Tracheal epithelial cell (primary cell): ENCODE data around the gene DNAJC4. TPM values are rescaled to one million over a fixed set of nuclear protein-coding genes. Genes with fewer than 3 reads are reported as not detected.

Experiments
- total RNA-seq: library from RNA; depleted of rRNA; stranded (reverse); fragments of >200 nt; gene quantifications from 2 replicates; pipeline ENCODE4 v1.2.1, GENCODE V29; 2014

Gene DNAJC4, protein sequence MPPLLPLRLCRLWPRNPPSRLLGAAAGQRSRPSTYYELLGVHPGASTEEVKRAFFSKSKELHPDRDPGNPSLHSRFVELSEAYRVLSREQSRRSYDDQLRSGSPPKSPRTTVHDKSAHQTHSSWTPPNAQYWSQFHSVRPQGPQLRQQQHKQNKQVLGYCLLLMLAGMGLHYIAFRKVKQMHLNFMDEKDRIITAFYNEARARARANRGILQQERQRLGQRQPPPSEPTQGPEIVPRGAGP
- total RNA-seq = 4.1 and 7.0 TPM in 2 replicates

DNA sequence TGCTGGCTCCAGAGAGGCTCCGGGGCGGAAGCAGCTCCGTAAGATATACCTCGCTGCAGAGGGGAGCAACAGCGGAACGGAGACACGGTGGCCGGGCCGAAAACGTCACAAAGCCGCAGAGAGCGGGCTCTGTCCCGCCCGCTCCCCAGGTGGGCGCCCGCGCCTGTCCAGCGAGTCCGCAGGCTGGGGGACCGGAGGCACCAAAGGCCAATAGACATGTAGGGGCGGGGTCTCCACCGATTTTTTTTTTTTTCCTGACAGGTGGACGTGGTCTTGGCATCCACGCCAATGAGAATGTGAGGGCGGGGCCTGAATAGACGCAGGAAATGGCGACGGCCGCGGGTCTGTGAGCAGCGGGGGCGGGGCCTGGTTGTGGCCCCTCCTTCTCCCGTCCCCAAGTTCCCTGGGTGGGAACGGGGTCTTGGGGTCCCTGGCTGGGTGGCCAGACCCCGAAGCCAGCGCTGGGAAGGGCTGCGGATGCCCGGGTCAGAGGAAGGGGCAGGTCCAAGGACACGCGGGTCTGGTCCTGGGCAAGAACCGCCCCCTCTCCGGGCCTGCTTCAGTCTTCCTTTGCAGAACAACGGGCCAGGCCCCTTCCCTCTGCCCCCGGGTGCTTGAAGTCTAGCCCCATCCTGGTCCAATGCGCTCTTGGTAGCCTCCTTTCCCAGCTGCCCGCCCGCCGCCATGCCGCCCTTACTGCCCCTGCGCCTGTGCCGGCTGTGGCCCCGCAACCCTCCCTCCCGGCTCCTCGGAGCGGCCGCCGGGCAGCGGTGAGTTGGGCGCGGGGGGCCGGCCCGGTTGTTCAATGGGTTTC lies at the start of gene DNAJC4:
DNAJC4 (plus strand) TSS at position 378 of the 814 bp plus-strand sequence; CDS start at position 685, 307 bp downstream.

DNA sequence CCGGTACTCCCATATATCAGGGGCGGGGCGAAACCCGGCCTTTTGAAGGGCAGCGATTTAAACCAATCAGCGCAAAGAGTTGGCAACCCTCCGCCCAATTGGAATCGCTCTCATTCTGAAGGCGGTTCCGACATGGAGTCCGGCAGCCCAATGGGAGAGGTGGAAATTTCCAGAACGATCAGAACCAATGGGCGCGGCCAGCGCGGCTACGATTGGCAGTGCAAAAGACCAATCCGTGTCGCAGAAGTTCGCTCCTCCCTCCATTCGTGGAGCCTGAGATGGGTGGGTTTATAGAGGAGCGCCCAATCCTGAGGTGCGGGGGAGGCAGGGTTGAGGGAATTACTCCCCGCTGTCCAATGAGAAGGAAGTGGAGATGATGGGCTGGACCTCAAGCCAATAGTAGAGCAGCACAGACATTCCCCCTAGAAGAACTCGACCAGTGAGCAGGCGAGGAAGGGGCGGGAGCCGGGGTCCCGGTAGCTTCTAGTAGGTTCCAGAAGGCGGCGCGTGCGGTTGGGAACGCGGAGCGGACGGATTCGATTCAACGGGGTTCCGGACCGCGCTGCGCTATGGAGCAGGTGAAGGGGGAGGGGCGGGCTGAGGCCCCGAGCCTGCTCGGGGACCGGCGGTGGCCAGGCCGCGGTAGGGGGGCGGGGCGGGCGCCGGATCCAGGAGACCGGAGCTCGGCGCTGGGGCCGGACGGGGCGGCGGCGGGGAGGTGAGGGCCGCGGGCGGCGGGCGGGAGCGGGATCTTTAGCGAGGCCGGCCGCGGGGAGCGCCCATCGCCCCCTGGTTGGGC lies 44.5 kb upstream of the DNAJC4 start, which contains the start of gene STIP1:
STIP1 (plus strand) TSS at position 479 of the 799 bp plus-strand sequence; CDS start at position 570, 91 bp downstream.

DNA sequence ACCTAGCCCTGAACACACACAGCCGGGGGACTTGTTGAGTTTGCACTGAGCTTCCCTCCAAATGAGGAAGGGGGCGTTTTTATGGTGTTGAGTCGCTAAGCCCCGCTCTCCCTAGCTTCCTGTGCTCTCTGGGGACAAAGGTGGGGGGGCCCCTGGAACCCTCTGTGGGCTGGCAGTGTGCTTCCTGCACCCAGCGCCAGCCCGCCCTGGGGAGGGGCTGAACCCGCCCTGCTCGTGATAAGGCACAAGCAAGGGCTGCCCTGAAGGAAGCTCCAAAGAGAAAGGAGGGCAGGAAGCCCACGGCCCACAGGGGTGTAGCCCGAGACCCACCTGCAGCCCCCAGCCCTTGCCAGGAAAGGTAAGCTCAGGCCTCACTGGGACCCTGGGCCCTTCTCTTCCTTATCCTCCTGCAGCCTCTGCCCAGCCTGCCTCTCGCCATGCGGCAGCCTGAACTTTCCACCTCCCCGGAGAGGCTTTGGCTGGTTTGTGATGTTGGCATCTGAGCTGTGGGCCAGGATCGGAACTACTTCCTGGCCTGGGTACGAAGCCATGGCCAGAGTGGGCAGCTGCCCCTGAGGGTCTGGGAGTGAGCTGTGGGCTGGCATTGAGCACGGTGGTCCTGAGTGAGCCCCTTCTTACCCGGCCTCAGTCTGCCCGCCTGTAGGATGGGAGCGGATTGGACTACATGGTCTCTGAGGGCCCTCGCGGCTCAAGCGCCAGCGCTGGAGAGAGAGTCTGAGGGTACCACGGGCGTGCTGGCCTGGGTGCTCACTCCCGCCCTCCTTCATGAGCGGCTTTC lies 23.7 kb upstream of the DNAJC4 start, which contains the start of gene FERMT3:
FERMT3 (plus strand) TSS at position 265 of the 799 bp plus-strand sequence. CDS start 644 bp downstream, outside the sequence.

DNA sequence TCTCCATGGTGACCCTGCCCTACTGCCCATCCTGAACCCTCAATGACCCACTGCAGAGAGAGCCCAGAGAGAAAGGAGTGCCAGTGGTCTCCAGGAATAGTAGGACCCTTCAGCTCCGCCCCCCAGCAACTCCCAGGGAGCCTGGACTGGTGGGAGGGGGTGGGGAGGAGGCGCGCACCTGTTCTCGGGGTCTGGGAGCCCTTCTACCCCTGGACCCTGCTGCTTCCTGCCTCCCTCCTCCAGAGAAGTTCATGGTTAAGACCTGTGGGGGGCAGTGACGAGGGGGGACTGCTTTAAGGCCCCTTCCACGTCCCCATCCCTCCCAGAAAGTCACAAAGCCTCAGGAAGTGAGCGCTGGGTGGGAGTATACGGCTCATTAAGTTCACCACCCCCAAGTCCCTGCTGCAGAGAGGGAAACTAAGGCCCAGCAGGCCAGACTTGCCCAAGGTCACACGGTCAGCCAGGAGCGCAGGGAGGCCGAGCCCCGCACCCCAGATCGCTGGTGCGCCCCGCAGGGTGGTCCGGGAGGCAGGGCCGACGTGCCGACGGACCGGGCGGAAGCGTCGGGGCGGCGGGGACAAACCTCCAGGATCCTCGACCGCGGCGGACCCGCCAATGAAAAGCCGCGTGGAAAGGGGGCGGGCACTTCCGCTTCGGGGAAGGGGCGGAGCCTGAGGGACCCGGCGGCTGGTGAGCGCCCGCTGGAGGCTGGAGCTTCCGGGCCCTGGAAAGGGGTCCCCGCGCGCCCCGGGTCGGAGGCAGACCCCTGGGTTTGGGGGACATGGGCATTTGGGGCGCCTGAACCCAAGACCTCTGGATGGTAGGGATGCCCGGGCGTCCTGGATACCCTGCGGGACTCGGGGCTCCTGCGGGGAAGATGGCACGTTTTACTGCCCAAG lies 4.5 kb upstream of the DNAJC4 start, which contains the start of the genes NUDT22 and TRPT1:
NUDT22 (plus strand) TSS at position 667 of the 899 bp plus-strand sequence. CDS start 379 bp downstream, outside the sequence.
TRPT1 (minus strand) TSS at position 579 of the 899 bp plus-strand sequence; CDS start at position 253, 326 bp downstream.

DNA sequence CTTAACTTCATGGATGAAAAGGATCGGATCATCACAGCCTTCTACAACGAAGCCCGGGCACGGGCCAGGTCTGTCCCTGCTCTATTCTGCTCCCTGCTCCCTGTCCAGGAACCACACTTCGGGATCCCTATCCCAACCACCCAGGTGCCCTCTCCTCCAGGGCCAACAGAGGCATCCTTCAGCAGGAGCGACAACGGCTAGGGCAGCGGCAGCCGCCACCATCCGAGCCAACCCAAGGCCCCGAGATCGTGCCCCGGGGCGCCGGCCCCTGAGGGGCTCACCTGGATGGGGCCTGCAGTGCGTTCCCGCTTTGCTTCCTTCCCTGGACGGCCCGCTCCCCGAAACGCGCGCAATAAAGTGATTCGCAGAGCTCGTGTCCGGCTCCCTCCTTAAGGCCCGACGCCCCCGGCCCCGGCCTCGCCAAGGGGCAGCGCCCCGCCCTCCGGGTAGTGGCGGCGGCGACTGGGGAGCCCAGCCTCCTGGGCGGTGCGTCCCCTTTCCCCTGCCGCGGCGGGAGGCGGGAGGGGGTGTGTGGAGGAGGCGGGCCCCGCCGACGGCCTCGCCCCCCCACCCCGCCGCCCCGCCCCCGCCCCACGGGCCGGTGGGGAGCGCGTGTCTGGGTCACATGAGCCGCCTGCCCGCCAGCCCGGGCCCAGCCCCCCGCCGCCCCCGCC lies 3.7 kb downstream of the DNAJC4 start, which contains the start of gene VEGFB:
VEGFB (plus strand) TSS at position 672 of the 674 bp plus-strand sequence. CDS start 250 bp downstream, outside the sequence.

DNA sequence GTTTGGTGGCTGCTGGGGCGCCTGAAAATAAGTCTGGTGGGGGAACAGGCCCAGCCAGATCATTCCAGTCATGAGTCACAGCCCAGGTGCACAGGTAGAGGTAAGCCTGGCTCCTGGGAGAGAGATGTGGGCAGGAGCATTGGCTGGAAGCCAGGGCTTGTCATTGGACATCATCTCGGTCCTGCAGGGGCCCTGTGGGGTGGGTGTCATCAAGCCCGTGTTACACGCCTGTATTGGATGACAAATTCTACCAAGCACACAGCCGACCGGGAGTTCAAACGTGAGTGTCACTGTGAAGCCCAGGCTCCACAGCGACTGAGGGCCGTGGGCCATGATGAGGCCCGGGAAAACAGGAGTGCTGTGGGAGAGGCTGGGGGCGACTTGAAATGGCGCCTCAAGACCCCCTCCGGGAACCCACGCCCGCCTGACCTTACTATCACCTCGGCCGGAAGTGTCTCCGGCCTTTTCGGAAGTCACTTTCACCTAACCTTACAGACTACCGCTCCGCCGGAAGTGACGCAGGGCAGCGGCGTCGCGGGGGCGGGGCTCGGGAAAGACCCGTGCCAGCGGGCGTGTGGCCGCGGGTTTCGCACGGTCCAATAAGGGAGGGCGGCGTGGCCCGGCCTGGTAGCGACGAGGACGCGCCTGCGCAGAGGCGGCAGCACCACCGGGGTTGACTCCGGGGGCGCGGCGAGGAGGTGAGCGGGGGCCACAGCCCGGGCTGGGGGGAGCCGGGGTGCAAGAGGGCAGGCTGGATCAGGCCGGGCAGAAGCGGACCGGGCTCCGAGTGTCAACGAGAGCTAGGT lies 10.3 kb downstream of the DNAJC4 start, which contains the start of gene FKBP2:
FKBP2 (plus strand) TSS at position 661 of the 806 bp plus-strand sequence. CDS start 1,293 bp downstream, outside the sequence.

DNA sequence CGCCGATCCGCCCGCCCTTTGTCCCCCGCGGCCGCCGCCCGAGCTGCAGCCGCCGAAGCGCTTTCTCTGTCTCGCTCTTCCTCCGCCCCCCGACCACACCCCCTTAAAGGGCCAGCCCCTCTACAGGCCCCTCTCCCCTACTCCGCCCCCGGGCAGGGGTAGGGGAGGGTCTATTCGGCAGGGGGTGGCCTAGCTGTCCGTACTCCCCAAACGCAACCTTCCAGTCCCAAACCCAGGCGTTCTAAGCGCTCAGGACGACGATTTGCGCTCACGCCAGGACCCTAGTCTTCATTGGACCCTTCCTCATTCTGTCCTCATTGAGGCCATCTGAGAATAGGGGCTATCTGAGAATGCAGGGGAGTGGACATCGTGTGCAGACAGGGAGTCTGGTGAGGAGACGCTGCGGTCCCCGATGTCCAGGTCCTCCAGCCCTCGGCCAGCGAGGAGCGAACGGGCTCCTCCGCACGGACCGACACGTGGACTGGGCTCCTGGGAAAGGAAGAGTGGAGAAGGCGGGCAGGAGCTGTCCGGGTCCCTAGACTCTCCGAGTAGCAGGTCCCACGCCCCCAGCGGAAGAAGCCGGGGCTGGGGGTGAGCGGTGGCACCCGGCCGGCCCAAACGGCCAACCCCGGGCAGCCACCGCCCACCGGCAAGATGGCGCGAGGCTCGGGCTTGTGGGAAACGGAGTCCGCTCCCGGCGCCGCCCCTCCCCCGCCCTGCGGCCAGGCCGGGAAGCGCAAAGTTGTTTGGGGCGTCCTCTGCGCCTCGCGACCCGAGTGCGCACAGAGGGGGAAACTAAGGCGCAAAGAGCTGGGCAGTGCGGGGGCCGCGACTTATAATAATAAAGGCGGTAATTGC lies 16.8 kb downstream of the DNAJC4 start, which contains the start of gene PPP1R14B:
PPP1R14B (minus strand) TSS at position 73 of the 858 bp plus-strand sequence. CDS start 270 bp downstream, outside the sequence.

DNA sequence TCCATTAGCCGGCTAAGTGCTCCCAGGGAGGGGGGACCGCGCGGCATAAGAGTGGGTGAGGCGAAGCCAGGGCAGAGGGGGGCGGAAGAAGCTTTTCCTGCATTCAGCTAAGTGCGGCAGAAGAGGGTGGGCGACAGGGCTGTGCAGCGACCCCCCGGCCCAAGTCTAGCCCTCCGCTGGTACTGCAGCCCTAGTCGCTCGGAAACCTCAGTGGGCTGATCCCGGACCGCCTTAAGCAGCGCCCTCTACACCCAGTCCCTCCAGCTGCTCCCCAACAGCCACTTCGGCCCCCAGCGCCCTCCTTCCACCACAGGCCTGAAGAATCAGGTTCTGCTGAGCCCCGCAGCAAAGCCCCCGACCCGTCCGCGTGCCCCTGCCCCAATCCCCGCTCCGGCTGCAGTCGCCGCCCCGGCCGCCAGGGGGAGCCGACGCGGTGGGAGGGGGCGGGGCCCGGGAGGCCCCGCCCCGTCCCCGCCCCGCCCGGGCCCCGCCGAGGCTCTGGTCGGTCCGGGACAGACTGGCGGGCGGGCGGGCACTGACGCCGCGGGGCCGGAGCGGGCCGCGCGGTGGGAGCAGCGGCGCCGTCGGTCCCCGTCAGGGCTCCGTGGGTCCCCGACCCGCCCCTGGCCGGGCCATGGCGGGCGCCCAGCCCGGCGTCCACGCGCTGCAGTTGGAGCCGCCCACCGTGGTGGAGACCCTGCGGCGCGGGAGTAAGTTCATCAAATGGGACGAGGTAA lies 20.8 kb downstream of the DNAJC4 start, which contains the start of gene PLCB3:
PLCB3 (plus strand) TSS at position 515 of the 737 bp plus-strand sequence; CDS start at position 635, 120 bp downstream.

Other genes with a start within 250 kb of the DNAJC4 start
- 54.1 and 59.0 TPM in 2 replicates for gene OTUB1, start 244.1 kb upstream of the DNAJC4 start, total RNA-seq
- gene FLRT1, start 194.6 kb upstream of the DNAJC4 start, total RNA-seq = not detected in 2 replicates
- gene MACROD1, start 64.4 kb upstream of the DNAJC4 start, total RNA-seq = 28.3 and 44.1 TPM in 2 replicates
- 98.9 and 144 TPM in 2 replicates for gene STIP1, start 44.4 kb upstream of the DNAJC4 start, total RNA-seq
- gene FERMT3, start 23.8 kb upstream of the DNAJC4 start, total RNA-seq = 0.96 and 1.3 TPM in 2 replicates
- gene TRPT1, start 4.4 kb upstream of the DNAJC4 start, total RNA-seq = 33.5 and 64.8 TPM in 2 replicates
- gene NUDT22, start 4.3 kb upstream of the DNAJC4 start, total RNA-seq = 72.5 and 84.8 TPM in 2 replicates
- gene VEGFB, start 4.0 kb downstream of the DNAJC4 start, total RNA-seq = 14.9 and 22.2 TPM in 2 replicates
- 45.2 and 70.1 TPM in 2 replicates for gene FKBP2, start 10.5 kb downstream of the DNAJC4 start, total RNA-seq
- 389 and 401 TPM in 2 replicates for gene PPP1R14B, start 16.4 kb downstream of the DNAJC4 start, total RNA-seq
- 29.4 and 63.6 TPM in 2 replicates for gene PLCB3, start 21.0 kb downstream of the DNAJC4 start, total RNA-seq
- 88.2 and 97.6 TPM in 2 replicates for gene BAD, start 54.1 kb downstream of the DNAJC4 start, total RNA-seq
- 3.9 and 6.4 TPM in 2 replicates for gene GPR137, start 55.3 kb downstream of the DNAJC4 start, total RNA-seq
- not detected in 2 replicates for gene KCNK4, start 60.8 kb downstream of the DNAJC4 start, total RNA-seq
- gene CATSPERZ, start 69.8 kb downstream of the DNAJC4 start, total RNA-seq = 0.48 TPM in 1 of 2 replicates, not detected in the other
- gene ESRRA, start 75.0 kb downstream of the DNAJC4 start, total RNA-seq = 131 and 162 TPM in 2 replicates
- gene TRMT112, start 87.0 kb downstream of the DNAJC4 start, total RNA-seq = 255 and 420 TPM in 2 replicates
- 374 and 392 TPM in 2 replicates for gene PRDX5, start 87.6 kb downstream of the DNAJC4 start, total RNA-seq
- 2.4 and 7.7 TPM in 2 replicates for gene CCDC88B, start 109.7 kb downstream of the DNAJC4 start, total RNA-seq
- gene RPS6KA4, start 128.6 kb downstream of the DNAJC4 start, total RNA-seq = 54.9 and 61.6 TPM in 2 replicates